Superior temporal gyrus (tissue), 1 donor: ENCODE measurements around the gene ABHD18.
"Not testable (repeated sequence)": the region's sequence is repeated elsewhere in the genome, so short reads cannot be mapped to it uniquely, and the experiment has no call there.

ENCODE experiments used
- DNase-seq: peaks from one replicate; pipeline ENCODE4 v3.0.0-alpha.2; 2016; ENCODE audit errors: extremely low spot score

The ABHD18 gene

DNA sequence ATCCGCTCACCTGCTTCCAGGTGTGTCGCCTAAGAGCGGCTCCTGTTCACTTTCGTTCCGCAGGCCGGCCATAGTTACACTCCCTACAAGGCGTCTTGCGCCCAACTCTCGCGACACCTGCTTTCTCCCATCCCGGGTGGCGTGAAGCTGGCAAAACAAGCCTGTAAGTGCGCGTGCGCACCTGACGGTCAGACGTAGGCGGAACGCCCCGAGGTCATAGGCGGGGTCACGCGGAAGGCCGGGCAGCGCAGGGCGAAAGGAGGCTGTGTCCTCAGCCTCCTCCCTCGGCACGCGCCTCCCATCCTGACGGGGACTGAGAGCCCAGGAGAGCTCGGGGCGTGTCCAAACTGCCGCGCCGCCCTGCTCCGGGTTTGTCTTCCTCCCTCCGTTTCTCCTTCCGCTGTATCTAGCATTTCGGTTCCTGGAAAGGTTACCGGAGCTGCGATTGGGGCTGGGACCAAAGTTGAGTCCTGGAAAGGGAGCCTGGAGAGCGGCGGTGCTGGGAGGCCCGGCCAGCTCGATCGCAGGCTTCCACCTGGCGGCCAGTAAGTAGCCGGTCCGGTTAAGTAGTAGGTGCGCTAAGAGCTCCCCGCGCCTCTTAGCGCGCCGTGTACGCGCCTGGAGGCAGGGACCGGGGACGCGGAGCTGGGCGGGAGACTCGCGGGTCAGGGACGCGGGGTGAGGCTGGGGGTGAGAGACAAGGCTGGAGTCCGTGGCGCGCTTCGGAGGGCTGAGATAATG, at the start of gene ABHD18, which contains the start of gene MFSD8:
Gene ABHD18 (plus strand): TSS at position 345 of the 741 bp plus-strand sequence. CDS start 17,550 bp downstream, outside the sequence.
Gene MFSD8 (minus strand): TSS at position 112 of the 741 bp plus-strand sequence. CDS start 40 bp downstream, at position 72.
- DNase-seq: peak; percentile 93

DNA sequence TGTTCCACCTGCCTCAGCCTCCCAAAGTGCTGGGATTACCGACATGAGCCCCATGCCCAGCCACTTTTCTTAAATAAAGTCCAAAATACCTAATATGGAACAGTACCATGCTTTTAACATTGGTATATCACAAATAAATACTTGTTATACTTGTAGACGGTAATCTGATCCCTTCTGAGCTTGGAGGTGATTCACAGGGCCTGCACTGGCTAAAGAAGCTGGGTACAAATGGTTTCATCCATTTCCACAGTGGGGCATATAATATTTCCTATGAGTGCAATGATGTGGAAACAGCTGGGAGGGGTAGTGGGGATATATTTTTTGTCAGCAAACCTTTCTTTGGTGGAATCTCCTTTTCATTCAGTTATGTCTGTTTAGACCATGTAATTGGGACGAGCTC, 48.7 kb upstream of the ABHD18 start:
- no peak for DNase-seq

GRCh38 chr4:127917151-127917550, 48.1 kb upstream of the ABHD18 start:
- no peak for DNase-seq

GRCh38 chr4:127920521-127920920, 44.7 kb upstream of the ABHD18 start:
- no peak for DNase-seq

DNA sequence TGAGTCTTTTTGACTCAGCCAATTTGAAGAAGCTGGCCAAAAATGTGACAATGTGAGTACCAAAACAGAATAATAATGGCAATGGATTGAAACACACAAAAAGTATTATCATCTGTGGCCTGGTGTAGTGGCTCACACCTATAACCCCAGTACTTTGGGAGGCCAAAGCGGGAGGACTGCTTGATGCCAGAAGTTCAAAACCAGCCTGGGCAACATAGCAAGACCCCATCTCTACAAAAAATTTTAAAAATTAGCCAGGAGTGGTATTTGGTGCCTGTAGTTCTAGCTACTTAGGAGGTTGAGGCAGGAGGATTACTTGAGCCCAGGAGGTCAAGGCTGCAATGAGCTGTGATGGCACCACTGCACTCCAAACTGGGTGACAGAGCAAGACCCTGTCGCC, 43.0 kb upstream of the ABHD18 start:
- DNase-seq: no peak

DNA sequence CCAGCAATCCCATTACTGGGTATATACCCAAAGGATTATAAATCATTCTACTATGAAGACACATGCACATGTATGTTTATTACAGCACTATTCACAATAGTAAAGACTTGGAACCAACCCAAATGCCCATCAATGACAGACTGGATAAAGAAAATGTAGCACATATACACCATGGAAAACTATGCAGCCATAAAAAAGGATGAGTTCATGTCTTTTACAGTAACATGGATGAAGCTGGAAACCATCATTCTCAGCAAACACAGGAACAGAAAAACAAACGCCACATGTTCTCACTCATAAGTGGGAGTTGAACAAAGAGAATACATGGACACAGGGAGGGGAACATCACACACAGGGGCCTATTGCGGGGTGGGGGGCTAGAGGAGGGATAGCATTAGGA, 39.5 kb upstream of the ABHD18 start:
- not testable (repeated sequence) for DNase-seq

- DNase-seq: no peak
Observed at GRCh38 chr4:127930175-127930574, 35.0 kb upstream of the ABHD18 start.

GRCh38 chr4:127931836-127932235, 33.4 kb upstream of the ABHD18 start:
- DNase-seq: not testable (repeated sequence)

- DNase-seq: no peak
Observed at GRCh38 chr4:127936974-127937373, 28.2 kb upstream of the ABHD18 start.

- no peak for DNase-seq
Observed at GRCh38 chr4:127957105-127957504, 8.1 kb upstream of the ABHD18 start.

DNA sequence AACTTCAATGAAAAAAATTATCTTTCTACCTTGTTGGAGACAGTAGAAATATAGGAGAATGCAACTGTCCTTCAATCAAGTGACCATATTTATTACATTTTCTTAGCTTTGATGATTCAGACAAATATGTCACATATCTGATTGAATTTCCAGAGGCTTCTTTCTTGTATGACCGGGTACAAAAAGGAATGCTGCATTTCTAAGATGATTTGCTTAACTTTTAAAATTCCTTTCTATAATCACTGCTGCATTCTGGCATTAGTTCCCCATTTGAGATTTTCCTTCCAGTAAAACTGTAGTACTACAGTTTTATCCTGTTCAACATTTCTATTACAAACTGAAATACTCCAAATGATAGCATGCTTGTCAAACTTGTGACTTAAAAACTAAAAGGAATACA, 5.4 kb upstream of the ABHD18 start:
- no peak for DNase-seq

GRCh38 chr4:127963633-127964398, 1.4 kb upstream of the ABHD18 start:
- DNase-seq: not testable (repeated sequence)

DNA sequence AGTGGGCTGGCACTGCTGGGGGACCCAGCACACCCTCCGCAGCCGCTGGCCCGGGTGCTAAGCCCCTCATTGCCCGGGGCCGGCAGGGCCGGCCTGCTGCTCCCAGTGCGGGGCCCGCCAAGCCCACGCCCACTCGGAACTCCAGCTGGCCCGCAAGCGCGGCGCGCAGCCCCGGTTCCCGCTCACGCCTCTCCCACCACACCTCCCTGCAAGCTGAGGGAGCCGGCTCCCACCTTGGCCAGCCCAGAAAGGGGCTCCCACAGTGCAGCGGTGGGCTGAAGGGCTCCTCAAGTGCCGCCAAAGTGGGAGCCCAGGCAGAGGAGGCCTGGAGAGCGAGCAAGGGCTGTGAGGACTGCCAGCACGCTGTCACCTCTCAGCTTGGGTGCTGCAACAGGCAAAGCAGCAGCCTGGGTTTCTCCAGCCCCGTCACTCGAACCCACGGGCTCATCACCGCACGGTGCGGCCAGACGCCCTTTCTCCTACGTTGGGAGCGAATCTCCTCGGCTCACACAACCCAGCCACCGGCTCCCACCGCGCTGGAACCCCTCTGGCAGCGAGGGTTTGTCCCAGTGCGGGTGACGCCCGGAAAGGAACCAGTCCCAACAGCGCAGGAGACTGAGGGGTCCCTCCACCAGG, 662 bp upstream of the ABHD18 start:
- not testable (repeated sequence) for DNase-seq

DNA sequence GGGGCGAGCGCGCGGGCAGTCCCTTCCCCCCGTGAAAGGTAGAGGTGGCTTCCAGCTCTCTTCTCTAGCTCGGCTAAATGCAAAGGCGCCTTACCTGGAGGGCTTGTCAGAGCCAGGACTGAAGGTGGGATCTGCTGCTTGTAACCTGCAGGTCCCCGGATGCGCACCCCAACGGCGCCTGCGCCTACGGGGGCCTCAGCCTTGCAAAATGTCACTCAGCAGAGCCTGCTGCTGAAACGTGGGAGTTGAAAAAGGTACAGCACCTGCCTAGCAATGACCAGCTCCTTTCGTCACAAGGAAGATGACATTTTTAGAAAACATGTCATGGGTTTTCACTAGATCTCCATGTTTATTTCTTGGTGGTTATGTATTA, 583 bp downstream of the ABHD18 start:
- peak; percentile 35 for DNase-seq

- no peak for DNase-seq
Observed at GRCh38 chr4:127967141-127967775, 2.1 kb downstream of the ABHD18 start.

DNA sequence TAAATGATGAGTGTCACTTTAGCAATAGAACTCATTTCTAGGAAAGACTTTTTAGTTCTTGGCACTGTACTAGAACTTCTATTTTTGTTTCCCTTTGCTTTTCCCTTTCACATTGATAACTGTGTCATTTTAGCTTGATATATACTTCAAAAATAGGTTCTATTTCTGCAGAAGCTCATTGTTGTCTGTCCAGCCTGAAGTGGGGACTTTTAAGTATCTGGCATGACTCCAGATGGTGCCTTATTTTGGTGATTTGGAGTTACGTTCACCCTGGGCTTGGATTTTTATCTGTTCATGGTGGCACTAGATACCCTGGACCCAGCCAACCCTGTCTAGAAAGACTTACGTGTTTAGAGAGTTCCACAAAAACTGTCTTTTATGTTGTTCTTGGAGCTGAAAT, 3.4 kb downstream of the ABHD18 start:
- no peak for DNase-seq

DNA sequence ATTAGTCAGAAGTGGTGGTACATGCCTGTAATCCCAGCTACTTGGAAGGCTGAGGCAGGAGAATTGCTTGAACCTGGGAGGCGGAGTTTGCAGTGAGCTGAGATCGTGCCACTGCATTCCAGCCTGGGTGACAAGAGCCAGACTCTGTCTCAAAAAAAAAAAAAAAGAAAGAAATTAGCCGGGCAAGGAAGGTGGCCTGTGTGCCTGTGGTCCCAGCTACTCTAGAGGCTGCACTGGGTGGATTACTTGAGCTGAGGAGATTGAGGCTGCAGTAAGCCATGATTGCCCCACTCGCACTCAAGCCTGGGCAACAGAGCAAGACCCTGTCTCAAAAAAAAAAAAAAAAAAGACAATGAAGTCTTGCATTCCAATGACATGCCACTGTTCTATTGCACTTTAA, 5.7 kb downstream of the ABHD18 start:
- not testable (repeated sequence) for DNase-seq

GRCh38 chr4:127975121-127975770, 10.0 kb downstream of the ABHD18 start:
- DNase-seq: no peak

GRCh38 chr4:127978930-127979329, 13.7 kb downstream of the ABHD18 start:
- no peak for DNase-seq

GRCh38 chr4:127982445-127982844, 17.2 kb downstream of the ABHD18 start:
- no peak for DNase-seq

DNA sequence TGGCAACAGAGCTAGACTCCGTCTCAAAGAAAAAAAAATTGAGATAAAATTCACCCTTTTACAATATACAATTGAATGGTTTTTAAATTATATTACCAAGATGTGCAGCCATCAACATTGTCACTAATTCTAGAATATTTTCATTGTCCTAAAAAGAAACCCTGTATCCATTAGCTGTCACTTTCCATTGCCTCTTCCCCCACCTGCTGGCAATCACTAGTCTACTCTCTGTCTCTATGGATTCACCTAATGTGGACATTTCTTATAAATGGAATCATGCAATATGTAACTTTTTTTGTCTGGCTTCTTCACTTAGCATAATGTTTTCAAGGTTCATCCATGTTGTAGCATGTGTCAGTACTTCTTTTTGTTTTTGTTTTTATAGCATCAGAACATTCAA, 20.8 kb downstream of the ABHD18 start:
- no peak for DNase-seq

GRCh38 chr4:127988638-127989037, 23.4 kb downstream of the ABHD18 start:
- DNase-seq: no peak
